Large intestine (tissue), 3 donors: Measurements from ENCODE around the gene PLXDC1. TPM values are rescaled to one million over a fixed set of nuclear protein-coding genes. Genes with fewer than 3 reads are reported as not detected.
A peak's percentile ranks its signal among the peaks of the same experiment; 100 is the strongest.
"Not testable (repeated sequence)": the region's sequence is repeated elsewhere in the genome, so short reads cannot be mapped to it uniquely, and the experiment has no call there.

ENCODE experiments used
- DNase-seq, 2 donors: peaks; one replicate each; pipeline versions ENCODE4 v3.0.0 to v3.0.0-alpha.2; 2013
- H3K27ac ChIP-seq: one replicate; pipeline ENCODE4 v1.5.1; 2013; ENCODE audit warnings: low read length
- H3K27me3 ChIP-seq: 2 replicates; pipeline ENCODE4 v1.6.1; 2013; ENCODE audit warnings: low read length; ENCODE audit not compliant: control insufficient read depth, insufficient read depth
- H3K36me3 ChIP-seq: 2 replicates; pipeline ENCODE4 v1.6.1; 2013; ENCODE audit warnings: low read length; ENCODE audit not compliant: control insufficient read depth, insufficient read depth
- H3K4me1 ChIP-seq: one replicate; pipeline ENCODE4 v1.6.1; 2013; ENCODE audit warnings: low read length; ENCODE audit not compliant: control insufficient read depth, insufficient read depth
- H3K4me3 ChIP-seq: one replicate; pipeline ENCODE4 v1.5.1; 2013; ENCODE audit warnings: low read length
- H3K9me3 ChIP-seq: one replicate; pipeline ENCODE4 v1.6.1; 2013; ENCODE audit warnings: mild to moderate bottlenecking, low read depth, low read length, moderate library complexity; ENCODE audit not compliant: control insufficient read depth
- WGBS: methylation state at CpG from one replicate; pipeline ENCODE4 v1.1.5; 2013; ENCODE audit warnings: low lambda C conversion rate; ENCODE audit not compliant: insufficient coverage; 5-methylcytosine and 5-hydroxymethylcytosine counted together
- polyA plus RNA-seq: library from polyadenylated mRNA; unstranded; fragments of 120-200 nt; gene quantifications from one replicate; pipeline ENCODE4 v1.2.1, GENCODE V29; 2013

The PLXDC1 gene
- polyA plus RNA-seq, 1 donor = 4.1 TPM

DNA sequence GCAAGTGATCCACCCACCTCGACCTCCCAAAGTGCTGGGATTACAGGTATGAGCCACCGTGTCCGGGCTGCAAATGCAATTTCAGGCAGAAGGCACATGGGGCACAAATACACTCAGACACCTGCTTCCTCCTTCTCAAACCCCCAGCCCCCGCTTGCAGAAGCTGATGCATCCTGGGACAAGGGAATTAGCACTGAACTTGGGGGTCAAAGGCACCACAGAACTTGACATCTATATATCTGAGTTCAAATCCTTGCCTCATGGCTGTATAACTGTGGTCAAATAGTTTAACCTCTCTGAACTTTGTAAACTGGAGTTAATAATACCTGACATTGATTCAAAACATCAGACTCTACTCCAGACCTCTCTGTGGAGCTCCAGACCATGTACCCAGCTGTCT is 18.7 kb upstream of the PLXDC1 start:
- DNase-seq = no peak
- Histone ChIP-seq H3K4me1 (peaks cover 4% of the 10 kb centered on the region), H3K9me3 (peaks cover 5% of the 10 kb centered on the region), H3K36me3 (no peaks in the 10 kb centered on the region), H3K27me3 (peaks cover 24% of the 10 kb centered on the region), H3K27ac (no peak overlapping the region), H3K4me3 (no peak overlapping the region)
- WGBS = no CpG with 5 or more reads among the region's 4 CpGs

DNA sequence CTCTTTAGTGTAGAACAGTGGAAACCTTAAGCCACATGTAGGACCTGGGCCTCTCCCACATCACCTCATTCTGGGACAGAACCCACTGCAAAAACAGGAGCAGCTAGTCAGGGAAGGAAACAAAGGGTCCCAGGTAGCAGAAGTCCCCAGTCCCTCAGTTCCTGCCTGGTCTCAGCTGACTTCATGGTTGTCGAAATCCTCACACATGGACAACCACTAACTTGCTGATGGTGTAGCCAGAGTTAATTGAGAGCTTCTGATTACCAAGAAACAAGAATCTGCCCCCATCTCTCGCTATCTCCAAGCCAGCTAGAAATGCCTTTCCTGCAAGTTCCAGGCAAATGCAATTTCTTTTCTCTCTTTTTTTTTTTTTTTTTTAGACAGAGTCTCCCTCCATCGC is 18.1 kb upstream of the PLXDC1 start:
- Histone ChIP-seq H3K4me3 (no peak overlapping the region), H3K36me3 (no peaks in the 10 kb centered on the region), H3K9me3 (peaks cover 5% of the 10 kb centered on the region), H3K27me3 (peaks cover 30% of the 10 kb centered on the region), H3K27ac (no peak overlapping the region), H3K4me1 (peaks cover 10% of the 10 kb centered on the region)
- 86% methylated on average over 1 of the region's 3 CpGs for WGBS
- DNase-seq = no peak

GRCh38 chr17:39169101-39169500 is 17.7 kb upstream of the PLXDC1 start:
- WGBS = no CpG with 5 or more reads among the region's 14 CpGs
- no peak overlapping the region for H3K27ac ChIP-seq
- H3K4me1 ChIP-seq = peaks cover 11% of the 10 kb centered on the region
- DNase-seq = no peak
- no peaks in the 10 kb centered on the region for H3K36me3 ChIP-seq
- H3K27me3 ChIP-seq = peaks cover 34% of the 10 kb centered on the region
- H3K9me3 ChIP-seq = peaks cover 5% of the 10 kb centered on the region
- H3K4me3 ChIP-seq = no peak overlapping the region

GRCh38 chr17:39168503-39168902 is 17.1 kb upstream of the PLXDC1 start:
- Histone ChIP-seq H3K4me1 (peaks cover 11% of the 10 kb centered on the region), H3K27me3 (peaks cover 35% of the 10 kb centered on the region)
- H3K9me3 ChIP-seq, H3K27ac ChIP-seq, H3K36me3 ChIP-seq, DNase-seq, H3K4me3 ChIP-seq: not testable (repeated sequence)
- WGBS = no CpG with 5 or more reads among the region's 10 CpGs

DNA sequence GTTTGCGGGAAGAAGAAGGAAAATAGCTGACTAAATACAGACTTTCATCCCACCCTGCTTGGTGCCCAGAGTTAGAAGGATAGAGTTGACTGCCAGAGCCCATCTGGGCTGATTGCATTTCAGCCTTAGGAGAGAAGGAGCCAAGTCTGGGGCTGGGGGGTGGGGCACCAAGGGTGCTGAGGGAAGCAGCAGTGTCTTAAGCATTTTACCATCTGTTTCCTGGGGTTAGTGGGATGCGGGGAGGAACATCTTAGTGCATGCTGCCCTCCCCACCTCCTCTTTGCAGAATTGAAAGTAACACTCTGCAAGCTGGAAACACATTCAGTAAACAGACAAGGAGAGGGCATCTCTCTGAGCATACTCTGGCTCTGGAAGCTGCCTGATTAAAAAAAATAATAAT is 16.0 kb upstream of the PLXDC1 start:
- Histone ChIP-seq H3K27ac (no peak overlapping the region), H3K9me3 (peaks cover 5% of the 10 kb centered on the region), H3K4me3 (no peak overlapping the region), H3K27me3 (peaks cover 38% of the 10 kb centered on the region), H3K4me1 (peaks cover 11% of the 10 kb centered on the region), H3K36me3 (no peaks in the 10 kb centered on the region)
- DNase-seq = no peak
- 20% methylated on average over 1 of the region's 2 CpGs for WGBS

DNA sequence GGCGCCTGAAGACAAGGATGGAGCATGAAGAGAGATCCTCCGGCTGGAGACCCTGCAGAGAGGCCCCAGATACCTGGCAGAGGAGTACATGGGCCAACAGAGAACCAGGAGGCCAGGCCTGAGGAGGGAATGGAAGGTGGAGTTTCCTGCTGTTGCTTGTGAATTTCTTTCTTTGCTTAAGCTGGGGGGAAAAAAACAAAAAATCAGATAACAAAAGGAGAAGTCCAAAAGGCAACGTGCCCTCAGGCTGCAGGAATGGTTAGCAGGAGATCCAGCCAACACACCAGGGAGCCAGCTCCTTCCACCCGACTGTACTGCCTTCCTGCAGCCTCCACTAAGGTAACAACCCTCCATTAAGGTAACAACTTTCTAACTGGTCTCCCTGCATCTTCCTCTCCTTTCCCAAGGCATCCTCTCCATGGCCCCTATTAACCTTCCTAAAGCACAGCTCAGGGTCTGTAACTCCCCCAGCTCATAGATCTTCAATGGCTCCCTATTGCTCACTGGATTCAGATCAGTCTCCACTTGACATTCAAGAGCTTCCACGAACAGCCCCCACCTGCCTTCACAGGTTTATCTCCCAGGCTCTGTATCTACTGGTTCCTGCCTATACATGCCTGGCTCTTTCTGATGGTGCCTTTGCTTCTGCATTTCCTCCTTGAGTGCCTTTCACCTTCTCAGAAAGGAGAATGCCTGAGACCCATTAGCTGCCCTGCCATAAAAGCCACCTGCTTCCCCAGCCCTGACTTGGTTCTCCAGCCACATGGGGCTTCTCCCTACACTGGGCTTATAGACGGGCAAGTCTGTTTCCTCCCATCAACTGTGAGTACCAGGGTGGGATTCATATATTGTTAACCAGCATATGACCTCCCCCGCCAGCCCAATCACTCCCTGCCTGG is 15.2 kb upstream of the PLXDC1 start:
- WGBS = no CpG with 5 or more reads among the region's 7 CpGs

GRCh38 chr17:39165841-39166349 is 14.5 kb upstream of the PLXDC1 start, which contains the start of gene ARL5C:
ARL5C (minus strand) TSS chr17:39166161; CDS start chr17:39165760, 401 bp downstream.
- H3K9me3 ChIP-seq = peaks cover 5% of the 10 kb centered on the region
- H3K27me3 ChIP-seq = peaks cover 38% of the 10 kb centered on the region
- no CpG with 5 or more reads among the region's 17 CpGs for WGBS
- H3K4me3 ChIP-seq = peak within 1 kb of the TSS; percentile 60
- H3K27ac ChIP-seq = no peak within 1 kb of the TSS
- DNase-seq = no peak
- H3K4me1 ChIP-seq = peaks cover 11% of the 10 kb centered on the region
- H3K36me3 ChIP-seq = no peaks in the 10 kb centered on the region

More for the DNA sequence above, 15.2 kb upstream of the PLXDC1 start:
- H3K27ac ChIP-seq = no peak overlapping the region
- peaks cover 38% of the 10 kb centered on the region for H3K27me3 ChIP-seq
- H3K9me3 ChIP-seq = peaks cover 5% of the 10 kb centered on the region
- H3K36me3 ChIP-seq = no peaks in the 10 kb centered on the region
- H3K4me3 ChIP-seq = no peak overlapping the region
- H3K4me1 ChIP-seq = peaks cover 11% of the 10 kb centered on the region
- no peak for DNase-seq

- Histone ChIP-seq H3K27me3 (peaks cover 38% of the 10 kb centered on the region), H3K4me3 (peak overlapping the region; percentile 60), H3K4me1 (peaks cover 11% of the 10 kb centered on the region), H3K27ac (no peak overlapping the region), H3K36me3 (no peaks in the 10 kb centered on the region), H3K9me3 (peaks cover 5% of the 10 kb centered on the region)
- WGBS = no CpG with 5 or more reads among the region's 51 CpGs
- DNase-seq = no peak
These were observed 13.9 kb upstream of the PLXDC1 start for GRCh38 chr17:39165178-39165840.

DNA sequence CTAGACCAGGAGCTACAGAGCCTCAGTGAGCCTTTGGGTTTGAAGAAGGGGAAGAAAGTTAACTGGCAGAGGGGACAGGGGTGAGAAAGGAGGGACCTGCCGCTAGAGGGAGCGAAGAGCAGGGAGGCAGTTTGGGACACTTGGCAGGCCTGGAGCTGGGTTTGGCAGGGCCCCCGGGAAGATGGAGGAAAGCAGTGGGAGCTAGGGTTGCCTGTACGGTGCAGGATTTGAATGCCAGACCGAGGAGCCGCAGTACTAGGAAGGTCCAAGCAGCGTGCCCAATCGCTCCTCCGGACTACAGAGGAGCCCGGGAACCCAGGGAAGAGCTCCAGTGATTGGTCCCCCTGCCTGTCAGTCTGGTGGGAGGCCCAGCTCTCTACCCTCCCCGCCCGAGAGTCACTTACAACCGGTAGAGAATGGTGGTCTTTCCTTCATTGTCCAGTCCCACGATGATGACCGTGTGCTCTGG is 13.3 kb upstream of the PLXDC1 start:
- WGBS = no CpG with 5 or more reads among the region's 15 CpGs
- Histone ChIP-seq H3K36me3 (no peaks in the 10 kb centered on the region), H3K9me3 (peaks cover 5% of the 10 kb centered on the region), H3K4me3 (peak overlapping the region; percentile 60), H3K27me3 (peaks cover 38% of the 10 kb centered on the region), H3K27ac (no peak overlapping the region), H3K4me1 (peaks cover 11% of the 10 kb centered on the region)
- DNase-seq = peak; percentile 58 to 80

GRCh38 chr17:39161962-39162361 is 10.5 kb upstream of the PLXDC1 start:
- Histone ChIP-seq H3K27ac (no peak overlapping the region), H3K4me3 (no peak overlapping the region), H3K4me1 (peaks cover 11% of the 10 kb centered on the region), H3K9me3 (peaks cover 5% of the 10 kb centered on the region), H3K27me3 (peaks cover 33% of the 10 kb centered on the region), H3K36me3 (no peaks in the 10 kb centered on the region)
- no peak for DNase-seq
- WGBS = 40% methylated on average over 1 of the region's 2 CpGs
